ENCODE data around the gene TMEM219. TPM values are rescaled to one million over a fixed set of nuclear protein-coding genes. Genes with fewer than 3 reads are reported as not detected.
A peak's percentile ranks its signal among the peaks of the same experiment; 100 is the strongest.

Gene TMEM219
- total and polyA plus RNA-seq, 2 donors (not counting 3 experiments of a cell fraction or from before 2014, with no cell fraction given) = 110 to 182 TPM

- dilution Hi-C loops (cut with MboI; ENCODE audit: extremely low pct_ligation_motif_present, low sequenced_read_pairs) = no loop called here
- no peaks in the 10 kb centered on the region for H3K9me1 ChIP-seq (replicated peaks; ENCODE audit: control insufficient read depth, extremely low read depth, insufficient read depth, low read length)
- DNase-seq (ENCODE audit: low read depth, low spot score) (no peak), FAIRE-seq (no peak)
- H4K20me1 ChIP-seq (replicated peaks; ENCODE audit: control insufficient read depth, extremely low read depth, insufficient read depth, low read length) = no peaks in the 10 kb centered on the region
- TF ChIP-seq EZH2 (IDR thresholded peaks at IDR 0.05; ENCODE audit: borderline replicate concordance, low read depth, low read length, severe bottlenecking) = no peak
- TF ChIP-seq POLR2AphosphoS5 (IDR thresholded peaks at IDR 0.05; ENCODE audit: insufficient read depth, low read depth, low read length) = no peak
- no peak for TF ChIP-seq FOS (IDR thresholded peaks at IDR 0.05; ENCODE audit: borderline replicate concordance, insufficient read depth, low read length)
- no peak for TF ChIP-seq GATA2 (IDR thresholded peaks at IDR 0.05; ENCODE audit: insufficient read depth, insufficient read length, low read depth, low read length)
- no peak for TF ChIP-seq MAX (IDR thresholded peaks at IDR 0.05; ENCODE audit: insufficient read depth, insufficient read length)
- TF ChIP-seq MYC (IDR thresholded peaks at IDR 0.05; ENCODE audit: low read depth, low read length) = no peak
- no peak for TF ChIP-seq POLR2A (IDR thresholded peaks at IDR 0.05; ENCODE audit: low read depth, low read length)
- TF ChIP-seq CTCF (IDR thresholded peaks at IDR 0.05; ENCODE audit: extremely low read depth in 1 of 2, insufficient read depth in 1 of 2, low read depth in 1 of 2, low read length in 2 of 2) = no peak
- no peak for TF ChIP-seq JUN (IDR thresholded peaks at IDR 0.05; ENCODE audit: borderline replicate concordance, insufficient read depth, insufficient read length, low read depth)
- ChIA-PET CTCF (no interaction called here), POLR2A (no interaction called here)
- intact Hi-C loops (cut with micrococcal nuclease) = loop anchor here (5.0 kb wide), 1 partner anchor 186 kb away; the partner anchor contains the start of gene KIF22
- no peaks in the 10 kb centered on the region for H3K9me3 ChIP-seq (replicated peaks; ENCODE audit: control insufficient read depth, insufficient read depth, low read length)
- H2AFZ ChIP-seq (ENCODE audit: low read depth, low read length) = no peak overlapping the region
- no peak overlapping the region for H3K9ac ChIP-seq (replicated peaks; ENCODE audit: extremely low read depth, insufficient read depth, low read length)
- no peaks in the 10 kb centered on the region for H3K27me3 ChIP-seq (ENCODE audit: control insufficient read depth in 2 of 2, insufficient read depth in 2 of 2, low read length in 2 of 2)
- no TSS peak for BruUV-seq (replicated peaks)
- H3K4me1 ChIP-seq (ENCODE audit: control insufficient read depth, extremely low read depth, insufficient read depth, low read length) = peaks cover 47% of the 10 kb centered on the region
- H3K27ac ChIP-seq (ENCODE audit: insufficient read depth, low read depth, low read length) = peak overlapping the region; percentile 81
- peaks cover 35 to 53% of the 10 kb centered on the region in 2 experiments for H3K36me3 ChIP-seq (ENCODE audit: control insufficient read depth in 2 of 2, extremely low read depth in 1 of 2, insufficient read depth in 2 of 2, low read length in 2 of 2)
- H3K4me3 ChIP-seq (replicated peaks in 1 of 3; ENCODE audit: insufficient read depth in 1 of 3, low read depth in 1 of 3, low read length in 3 of 3) = no peak overlapping the region
- no peak overlapping the region for H3K4me2 ChIP-seq (ENCODE audit: insufficient read depth, low read length)
- H3K79me2 ChIP-seq (ENCODE audit: control insufficient read depth, insufficient read depth, low read length) = peaks cover 67% of the 10 kb centered on the region
These were observed 16.8 kb downstream of the TMEM219 start for GRCh38 chr16:29978564-29979270.
